ENCODE data around the gene TSC2. TPM values are rescaled to one million over a fixed set of nuclear protein-coding genes. Genes with fewer than 3 reads are reported as not detected.
"Not testable (repeated sequence)": the region's sequence is repeated elsewhere in the genome, so short reads cannot be mapped to it uniquely, and the experiment has no call there.

The TSC2 gene
- total and polyA plus RNA-seq, 2 of the 13 experiments (the other 11 are each of a cell fraction or from before 2014, with no cell fraction given), result 19.6 to 40.4 TPM

GRCh38 chr16:2135770-2136490 is 88.1 kb downstream of the TSC2 start, which contains the start of gene PKD1 (continued):
- TF ChIP-seq ARID5B (CRISPR knock-in tag; IDR thresholded peaks at IDR 0.05) (peak; percentile 24; the same call in 1 of the 2 replicates), MNT (IDR thresholded peaks at IDR 0.05) (peak; percentile 60), PHF8 (CRISPR knock-in tag; IDR thresholded peaks at IDR 0.05) (peak; percentile 45; the same call in 1 of the 2 replicates), GATAD1 (CRISPR knock-in tag; IDR thresholded peaks at IDR 0.05) (0 out of 2 replicates have a peak, but pooled peaks have one; percentile 10), TBX2 (CRISPR knock-in tag; IDR thresholded peaks at IDR 0.05; ENCODE audit: borderline replicate concordance) (peak; percentile 56; the same call in 1 of the 2 replicates), MXI1 (IDR thresholded peaks at IDR 0.05; ENCODE audit: borderline replicate concordance, low read depth, low read length) (peak; percentile 55; the same call in 1 of the 3 replicates), POLR2A (IDR thresholded peaks at IDR 0.05; ENCODE audit: insufficient read depth in 1 of 2, low read depth in 2 of 2, low read length in 2 of 2) (peak in 1 of 2 experiments; percentile 58; a peak in 2 of 4 replicates), HIC2 (CRISPR knock-in tag; IDR thresholded peaks at IDR 0.05; ENCODE audit: low read depth) (peak; percentile 47; the same call in 1 of the 2 replicates), SP1 (CRISPR knock-in tag; IDR thresholded peaks at IDR 0.05) (peak; percentile 84), SKI (IDR thresholded peaks at IDR 0.05; ENCODE audit: partially characterized antibody) (peak; percentile 16), SALL1 (CRISPR knock-in tag; IDR thresholded peaks at IDR 0.05) (peak; percentile 32; the same call in 1 of the 2 replicates), MAZ (CRISPR knock-in tag; IDR thresholded peaks at IDR 0.05; ENCODE audit: low read depth) (peak; percentile 34; the same call in 1 of the 2 replicates), NR2F6 (CRISPR knock-in tag; IDR thresholded peaks at IDR 0.05) (peak; percentile 32; the same call in 1 of the 2 replicates), CREB1 (IDR thresholded peaks at IDR 0.05) (0 out of 2 replicates have a peak, but pooled peaks have one; percentile 21), HDAC2 (CRISPR knock-in tag; IDR thresholded peaks at IDR 0.05) (peak; percentile 26; the same call in 1 of the 2 replicates)
- not testable (repeated sequence) for TF ChIP-seq SP1 (IDR thresholded peaks at IDR 0.05); MAZ (IDR thresholded peaks at IDR 0.05; ENCODE audit: borderline replicate concordance, low read depth, low read length); NR2F6 (IDR thresholded peaks at IDR 0.05); CREB1 (CRISPR knock-in tag; IDR thresholded peaks at IDR 0.05)
